Adrenal gland (tissue), 5 donors: ENCODE results near the gene NDP.
"Not testable (repeated sequence)": the region's sequence is repeated elsewhere in the genome, so short reads cannot be mapped to it uniquely, and the experiment has no call there.

Experiments
- POLR2A ChIP-seq, 2 donors: fragments of 450-650 bp; IDR thresholded peaks; one replicate each; pipeline ENCODE4 v1.6.1; 2017; ENCODE audit warnings: antibody characterized with exemption in 2 of 2, mild to moderate bottlenecking in 2 of 2, moderate library complexity in 1 of 2
- TF ChIP-seq, protein P1 (sequence below), 6 experiments: fragments of 450-650 bp in 4 of 6; fragments of 200-600 bp in 2 of 6; sonication (generic) in 1 of 6; IDR thresholded peaks; 1 replicate in 5 of 6; 2 replicates in 1 of 6; pipeline versions ENCODE4 v1.5.1 to v1.8.0; 2016 to 2021; ENCODE audit warnings: antibody characterized with exemption in 6 of 6, mild to moderate bottlenecking in 2 of 6, moderate library complexity in 1 of 6
- donor health status: DM: no; HTN: no; CAD: no.

GRCh38 chrX:43910772-43911171, 62.4 kb downstream of the NDP start:
- not testable (repeated sequence) for TF ChIP-seq POLR2A (IDR thresholded peaks at IDR 0.05)
- TF ChIP-seq, protein P1, sequence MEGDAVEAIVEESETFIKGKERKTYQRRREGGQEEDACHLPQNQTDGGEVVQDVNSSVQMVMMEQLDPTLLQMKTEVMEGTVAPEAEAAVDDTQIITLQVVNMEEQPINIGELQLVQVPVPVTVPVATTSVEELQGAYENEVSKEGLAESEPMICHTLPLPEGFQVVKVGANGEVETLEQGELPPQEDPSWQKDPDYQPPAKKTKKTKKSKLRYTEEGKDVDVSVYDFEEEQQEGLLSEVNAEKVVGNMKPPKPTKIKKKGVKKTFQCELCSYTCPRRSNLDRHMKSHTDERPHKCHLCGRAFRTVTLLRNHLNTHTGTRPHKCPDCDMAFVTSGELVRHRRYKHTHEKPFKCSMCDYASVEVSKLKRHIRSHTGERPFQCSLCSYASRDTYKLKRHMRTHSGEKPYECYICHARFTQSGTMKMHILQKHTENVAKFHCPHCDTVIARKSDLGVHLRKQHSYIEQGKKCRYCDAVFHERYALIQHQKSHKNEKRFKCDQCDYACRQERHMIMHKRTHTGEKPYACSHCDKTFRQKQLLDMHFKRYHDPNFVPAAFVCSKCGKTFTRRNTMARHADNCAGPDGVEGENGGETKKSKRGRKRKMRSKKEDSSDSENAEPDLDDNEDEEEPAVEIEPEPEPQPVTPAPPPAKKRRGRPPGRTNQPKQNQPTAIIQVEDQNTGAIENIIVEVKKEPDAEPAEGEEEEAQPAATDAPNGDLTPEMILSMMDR (IDR thresholded peaks at IDR 0.05): not testable (repeated sequence)
